HEK293 (cell line): ENCODE measurements around the gene NOSIP.
A peak's percentile ranks its signal among the peaks of the same experiment; 100 is the strongest.

Experiments
- GLIS1 ChIP-seq: fragments of 450-650 bp; formaldehyde crosslinking; IDR thresholded peaks from 2 replicates; pipeline ENCODE4 v1.5.1; 2016; ENCODE audit warnings: missing biosample characterization, missing genetic modification characterization
- KLF9 ChIP-seq: fragments of 450-650 bp; formaldehyde crosslinking; IDR thresholded peaks from 2 replicates; pipeline ENCODE4 v1.5.1; 2016; ENCODE audit warnings: missing biosample characterization, missing genetic modification characterization, low read depth
- REST ChIP-seq: fragments of 450-650 bp; formaldehyde crosslinking; IDR thresholded peaks from 2 replicates; pipeline ENCODE4 v1.5.1; 2016; ENCODE audit warnings: missing biosample characterization, missing genetic modification characterization
- SALL2 ChIP-seq: fragments of 450-650 bp; formaldehyde crosslinking; IDR thresholded peaks from 2 replicates; pipeline ENCODE4 v1.5.0; 2017; ENCODE audit warnings: missing biosample characterization, mild to moderate bottlenecking, missing genetic modification characterization, borderline replicate concordance
- SCRT1 ChIP-seq: fragments of 450-650 bp; formaldehyde crosslinking; IDR thresholded peaks from 2 replicates; pipeline ENCODE4 v1.5.1; 2016; ENCODE audit warnings: missing biosample characterization, missing genetic modification characterization, borderline replicate concordance
- ZBTB10 ChIP-seq: fragments of 450-650 bp; formaldehyde crosslinking; IDR thresholded peaks from 2 replicates; pipeline ENCODE4 v1.5.1; 2016; ENCODE audit warnings: missing biosample characterization, missing genetic modification characterization
- ZFP3 ChIP-seq: fragments of 450-650 bp; formaldehyde crosslinking; IDR thresholded peaks from 2 replicates; pipeline ENCODE4 v1.5.1; 2016; ENCODE audit warnings: low read depth, missing biosample characterization, missing genetic modification characterization
- ZNF132 ChIP-seq: fragments of 450-650 bp; formaldehyde crosslinking; IDR thresholded peaks from 2 replicates; pipeline ENCODE4 v1.5.1; 2017; ENCODE audit warnings: missing biosample characterization, missing genetic modification characterization, borderline replicate concordance
- ZNF280C ChIP-seq: fragments of 450-650 bp; formaldehyde crosslinking; IDR thresholded peaks from 2 replicates; pipeline ENCODE4 v1.5.1; 2016; ENCODE audit warnings: missing biosample characterization, missing genetic modification characterization
- ZNF335 ChIP-seq: fragments of 450-650 bp; formaldehyde crosslinking; conservative IDR thresholded peaks from 2 replicates; pipeline ENCODE4 v1.5.1; 2016; ENCODE audit warnings: missing biosample characterization, missing genetic modification characterization
- ZNF341 ChIP-seq: fragments of 450-650 bp; formaldehyde crosslinking; IDR thresholded peaks from 2 replicates; pipeline ENCODE4; 2016; ENCODE audit warnings: low read depth, missing biosample characterization, missing genetic modification characterization
- ZNF366 ChIP-seq: fragments of 450-650 bp; formaldehyde crosslinking; conservative IDR thresholded peaks from 2 replicates; pipeline ENCODE4 v1.5.1; 2016; ENCODE audit warnings: missing biosample characterization, missing genetic modification characterization
- ZNF416 ChIP-seq: fragments of 450-650 bp; formaldehyde crosslinking; IDR thresholded peaks from 2 replicates; pipeline ENCODE4 v1.5.1; 2016; ENCODE audit warnings: missing biosample characterization, missing genetic modification characterization
- ZNF518A ChIP-seq: fragments of 450-650 bp; formaldehyde crosslinking; conservative IDR thresholded peaks from 2 replicates; pipeline ENCODE4 v1.5.1; 2016; ENCODE audit warnings: low read depth, missing biosample characterization, missing genetic modification characterization
- ZNF585B ChIP-seq: fragments of 450-650 bp; formaldehyde crosslinking; IDR thresholded peaks from 2 replicates; pipeline ENCODE4 v1.5.1; 2016; ENCODE audit warnings: missing biosample characterization, missing genetic modification characterization
- ZNF610 ChIP-seq: fragments of 450-650 bp; formaldehyde crosslinking; IDR thresholded peaks from 2 replicates; pipeline ENCODE4 v1.5.1; 2016; ENCODE audit warnings: missing biosample characterization, missing genetic modification characterization, borderline replicate concordance
- ZNF629 ChIP-seq: fragments of 450-650 bp; formaldehyde crosslinking; IDR thresholded peaks from 2 replicates; pipeline ENCODE4 v1.5.1; 2017; ENCODE audit warnings: missing biosample characterization, missing genetic modification characterization
- ZNF639 ChIP-seq: fragments of 450-650 bp; formaldehyde crosslinking; IDR thresholded peaks from 2 replicates; pipeline ENCODE4 v1.5.1; 2016; ENCODE audit warnings: missing biosample characterization, missing genetic modification characterization
- ZNF701 ChIP-seq: fragments of 450-650 bp; formaldehyde crosslinking; IDR thresholded peaks from 2 replicates; pipeline ENCODE4 v1.5.1; 2016; ENCODE audit warnings: missing biosample characterization, missing genetic modification characterization
- ZNF768 ChIP-seq: fragments of 450-650 bp; formaldehyde crosslinking; IDR thresholded peaks from 2 replicates; pipeline ENCODE4 v1.5.1; 2018; ENCODE audit warnings: missing biosample characterization, mild to moderate bottlenecking, missing genetic modification characterization

Gene NOSIP

GRCh38 chr19:49580264-49581006, at the start of gene NOSIP (continued):
- peak; percentile 98 for TF ChIP-seq ZNF518A (tag by site-specific recombination)
- peak; percentile 97 for TF ChIP-seq ZNF639 (tag by site-specific recombination)
- no peak for TF ChIP-seq ZFP3
- no peak for TF ChIP-seq ZNF132 (tag by site-specific recombination)
- TF ChIP-seq GLIS1: peak; percentile 41; the same call in 1 of the 2 replicates
- 0 out of 2 replicates have a peak, but pooled peaks have one; percentile 47 for TF ChIP-seq SALL2 (tag by site-specific recombination)
- TF ChIP-seq ZNF768: no peak
- no peak for TF ChIP-seq ZNF280C (tag by site-specific recombination)
- TF ChIP-seq ZNF341: no peak
- TF ChIP-seq ZNF585B (tag by site-specific recombination): no peak
- TF ChIP-seq ZNF366: peak; percentile 29; the same call in 1 of the 2 replicates
- TF ChIP-seq ZNF629 (tag by site-specific recombination): peak; percentile 80
- peak; percentile 79 for TF ChIP-seq ZNF335 (tag by site-specific recombination)
- TF ChIP-seq ZNF701: no peak
- no peak for TF ChIP-seq REST (tag by site-specific recombination)
- TF ChIP-seq SCRT1 (tag by site-specific recombination): no peak
- TF ChIP-seq ZNF610 (tag by site-specific recombination): peak; percentile 48; the same call in 1 of the 2 replicates
- no peak for TF ChIP-seq ZNF416 (tag by site-specific recombination)
- peak; percentile 66 for TF ChIP-seq ZBTB10 (tag by site-specific recombination)
- peak; percentile 83 for TF ChIP-seq KLF9 (tag by site-specific recombination)
